Measurements from ENCODE around the gene RCAN2. TPM values are rescaled to one million over a fixed set of nuclear protein-coding genes. Genes with fewer than 3 reads are reported as not detected.

RCAN2 gene
- not detected in 2 replicates for total RNA-seq (2011; cell fraction: chromatin; rRNA removed; ENCODE audit: low replicate concordance)
- not detected in 2 replicates for total RNA-seq (2011; cell fraction: nucleolus; rRNA removed)
- not detected in 2 replicates for total RNA-seq (2011; cell fraction: nucleoplasm; rRNA removed)
- total RNA-seq (2014; rRNA removed) (not detected in 2 replicates), total RNA-seq (2014; rRNA removed; fragmentation: Illumina TruSeq; extraction: Trizol) (not detected in 2 replicates), total RNA-seq (2015; rRNA removed; fragmentation: Illumina TruSeq; extraction: Trizol) (not detected in 2 replicates), total RNA-seq (2021) (0.04 TPM in 1 of 2 replicates, not detected in the other), polyA plus RNA-seq (2011; rRNA removed) (not detected in 2 replicates), polyA plus RNA-seq (2014; fragmentation: Illumina TruSeq; extraction: Trizol) (not detected in 2 replicates), polyA plus RNA-seq (2014; fragmentation: Nextera tagmentation; extraction: Ambion mirVana) (not detected), polyA plus RNA-seq (2014; rRNA removed) (not detected in 2 replicates), polyA minus RNA-seq (2011; rRNA and poly(A)+ RNA removed) (not detected in 2 replicates), Bru-seq, nascent RNA (percentile 0 among the genes with signal in this experiment), BruChase-seq, experiment 1, labeled RNA remaining after a 2-hour chase (percentile 2 among the genes with signal in this experiment), BruChase-seq, experiment 2, labeled RNA remaining after a 6-hour chase (percentile 2 among the genes with signal in this experiment)
- polyA plus RNA-seq (2011; cell fraction: cytosol; rRNA removed): not detected in 2 replicates
- polyA plus RNA-seq (2011; cell fraction: nucleus; rRNA removed): not detected in 2 replicates
- polyA plus RNA-seq (2012): 0.06 TPM in 1 of 2 replicates, not detected in the other
- polyA minus RNA-seq (2011; cell fraction: cytosol; rRNA and poly(A)+ RNA removed): not detected in 2 replicates
- polyA minus RNA-seq (2011; cell fraction: nucleus; rRNA and poly(A)+ RNA removed): not detected in 2 replicates
- long read RNA-seq, experiment 1: 0 reads
- long read RNA-seq, experiment 2: 0 reads
- long read RNA-seq, experiment 3: 0 reads

DNA sequence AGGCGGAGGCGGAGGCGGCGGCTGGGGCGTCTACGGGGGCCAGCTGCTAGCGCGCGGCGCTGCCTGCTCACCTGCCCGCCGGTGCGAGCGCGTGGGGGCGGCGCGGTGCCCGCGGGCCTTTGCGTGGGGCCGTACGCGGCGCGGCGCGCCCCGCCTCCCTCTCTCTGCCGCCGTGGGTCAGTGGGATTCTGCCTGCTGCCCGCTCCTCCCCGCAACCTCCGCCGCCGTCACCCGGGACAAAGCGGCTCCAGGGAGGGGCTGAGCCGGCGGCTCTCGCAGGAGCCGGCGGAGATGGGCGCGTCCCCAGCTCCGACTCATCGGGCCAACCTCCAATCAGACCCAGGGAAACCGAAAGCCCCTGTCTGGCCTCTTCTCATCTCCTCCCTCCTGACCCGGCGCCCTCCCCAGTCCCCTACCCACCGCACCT, at the start of gene RCAN2:
RCAN2 (minus strand) TSS at position 249 of the 427 bp plus-strand sequence.
- no peaks in the 10 kb centered on the region for H3K79me2 ChIP-seq (ENCODE audit: control insufficient read depth, insufficient read depth, low read length)
- no peaks in the 10 kb centered on the region for H3K9me1 ChIP-seq (ENCODE audit: control insufficient read depth, insufficient read depth, low read length)
- H3K9me3 ChIP-seq (replicated peaks; ENCODE audit: control insufficient read depth, insufficient read depth, low read depth, low read length): no peaks in the 10 kb centered on the region
- DNase-seq (ENCODE audit: extremely low read depth in 1 of 4, low spot score in 3 of 4) (peak in 2 of 4 experiments; percentile 13 to 15), ATAC-seq (peak; percentile 74), FAIRE-seq (no peak)
- CTCF ChIA-PET (ENCODE audit: low intra/inter-chr PET ratio): no interaction called here
- H4K20me1 ChIP-seq (replicated peaks; ENCODE audit: control insufficient read depth, insufficient read depth, low read length): no peaks in the 10 kb centered on the region
- no peak within 1 kb of the TSS for H3K27ac ChIP-seq (ENCODE audit: extremely low read depth, low read depth, low read length)
- H3K4me1 ChIP-seq (replicated peaks in 1 of 2; ENCODE audit: control insufficient read depth in 2 of 2, insufficient read depth in 2 of 2, low read length in 2 of 2): peaks cover 0 to 10% of the 10 kb centered on the region in 2 experiments; a peak in 2 of 5 replicates
- POLR2A ChIA-PET: no interaction called here
- intact Hi-C loops (cut with micrococcal nuclease): loop anchor here (5.0 kb wide), 1 partner anchor 74 kb away; no protein-coding TSS in a partner anchor
- H2AFZ ChIP-seq (ENCODE audit: low read depth, low read length): no peak within 1 kb of the TSS
- no peaks in the 10 kb centered on the region for H3K36me3 ChIP-seq (ENCODE audit: control insufficient read depth, insufficient read depth, low read length)
- no TSS peak for BruUV-seq (replicated peaks)
- H3K4me2 ChIP-seq (ENCODE audit: insufficient read depth, low read length): no peak within 1 kb of the TSS
- WGBS (ENCODE audit: insufficient coverage, low coverage, missing lambda C conversion rate): 9% methylated on average over 7 of the region's 51 CpGs
- peaks cover 0 to 17% of the 10 kb centered on the region in 2 experiments; a peak in 3 of 5 replicates for H3K27me3 ChIP-seq (ENCODE audit: control insufficient read depth in 2 of 2, insufficient read depth in 2 of 2, low read length in 2 of 2)
- TF ChIP-seq PCBP1 (IDR thresholded peaks at IDR 0.05; ENCODE audit: low read depth, low read length, poor library complexity, severe bottlenecking) (peak; percentile 30), CCNT2 (IDR thresholded peaks at IDR 0.05; ENCODE audit: borderline replicate concordance, extremely low read depth, insufficient read length, low read depth, low read length) (peak; percentile 19), ZNF780A (CRISPR knock-in tag; IDR thresholded peaks at IDR 0.05) (no peak)
- H3K9ac ChIP-seq (ENCODE audit: insufficient read depth in 1 of 2, low read depth in 2 of 2, low read length in 2 of 2): no peak within 1 kb of the TSS
- H3K4me3 ChIP-seq: no peak within 1 kb of the TSS
- in situ Hi-C loops (cut with MboI): no loop called here

Data from K562 (cell line).